GM21528 (cell line): Measurements from ENCODE around the gene CRTC3.

Experiments used
- ATAC-seq: cut with Tn5 transposase; IDR thresholded peaks from one replicate; pipeline ENCODE4 v1.9.1; 2021; ENCODE audit warnings: mild to moderate bottlenecking, moderate library complexity; ENCODE audit not compliant: unreplicated experiment, low FRiP score

CRTC3 gene

GRCh38 chr15:90561344-90562244 is 31.9 kb downstream of the CRTC3 start:
- ATAC-seq: no peak

- no peak for ATAC-seq
Measured at GRCh38 chr15:90562669-90563068, 32.9 kb downstream of the CRTC3 start.

- no peak for ATAC-seq
Measured at GRCh38 chr15:90563463-90563862, 33.7 kb downstream of the CRTC3 start.

GRCh38 chr15:90564051-90564450 is 34.3 kb downstream of the CRTC3 start:
- no peak for ATAC-seq

- ATAC-seq: no peak
Measured at GRCh38 chr15:90564590-90564989, 34.9 kb downstream of the CRTC3 start.

GRCh38 chr15:90565866-90566265 is 36.1 kb downstream of the CRTC3 start:
- no peak for ATAC-seq

GRCh38 chr15:90570643-90571042 is 40.9 kb downstream of the CRTC3 start:
- no peak for ATAC-seq

GRCh38 chr15:90571063-90571541 is 41.4 kb downstream of the CRTC3 start:
- ATAC-seq: peak; percentile 61

- ATAC-seq: no peak
Measured at GRCh38 chr15:90572893-90573292, 43.2 kb downstream of the CRTC3 start.

GRCh38 chr15:90576711-90577389 is 47.1 kb downstream of the CRTC3 start:
- ATAC-seq: no peak

- ATAC-seq: no peak
Measured at GRCh38 chr15:90579213-90579612, 49.5 kb downstream of the CRTC3 start.

- no peak for ATAC-seq
Measured at GRCh38 chr15:90580099-90580498, 50.4 kb downstream of the CRTC3 start.

- no peak for ATAC-seq
Measured at GRCh38 chr15:90580541-90580940, 50.8 kb downstream of the CRTC3 start.

- no peak for ATAC-seq
Measured at GRCh38 chr15:90580946-90581345, 51.2 kb downstream of the CRTC3 start.

GRCh38 chr15:90581771-90582352 is 52.1 kb downstream of the CRTC3 start:
- no peak for ATAC-seq

- no peak for ATAC-seq
Measured at GRCh38 chr15:90582553-90582952, 52.8 kb downstream of the CRTC3 start.

- no peak for ATAC-seq
Measured at GRCh38 chr15:90583471-90584252, 53.9 kb downstream of the CRTC3 start.

GRCh38 chr15:90584841-90585240 is 55.1 kb downstream of the CRTC3 start:
- no peak for ATAC-seq

- ATAC-seq: no peak
Measured at GRCh38 chr15:90585863-90586262, 56.1 kb downstream of the CRTC3 start.

- ATAC-seq: no peak
Measured at GRCh38 chr15:90586948-90587347, 57.2 kb downstream of the CRTC3 start.

GRCh38 chr15:90588427-90588826 is 58.7 kb downstream of the CRTC3 start:
- ATAC-seq: no peak
